Stimulated activated CD4-positive, alpha-beta T cell treated with anti-CD3 and anti-CD28 coated beads, Interleukin-4, amount 100 ng/mL, for 24 hours (primary cell): ENCODE results near the gene CALML5.

ENCODE experiments used
- DNase-seq: peaks from one replicate; pipeline ENCODE4 v3.0.0-alpha.2; 2020

CALML5 gene

GRCh38 chr10:5514226-5514850, 15.0 kb upstream of the CALML5 start:
- DNase-seq = no peak

- DNase-seq = no peak
Measured at GRCh38 chr10:5512881-5513612, 13.7 kb upstream of the CALML5 start.

GRCh38 chr10:5512331-5512730, 13.0 kb upstream of the CALML5 start:
- DNase-seq = no peak

DNA sequence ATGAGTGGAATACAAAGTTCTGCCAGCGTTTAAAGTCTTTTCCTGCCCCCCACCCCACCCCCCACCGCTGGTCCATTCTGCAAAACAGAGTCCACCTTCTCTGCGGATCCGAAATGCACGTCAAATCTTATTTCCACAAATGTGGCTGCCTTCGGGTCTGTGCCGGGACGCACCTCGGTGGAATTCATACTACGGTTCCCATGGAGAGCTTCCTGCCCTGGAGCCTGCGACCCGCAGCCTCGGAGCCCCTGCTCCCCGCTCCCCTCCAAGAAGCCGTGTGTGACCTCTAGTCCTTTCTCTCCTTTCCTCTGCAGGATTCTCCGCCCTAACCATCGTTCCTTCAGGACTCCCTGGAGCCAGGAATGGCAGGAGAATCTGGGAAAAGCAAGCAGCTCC, 12.5 kb upstream of the CALML5 start:
- no peak for DNase-seq

DNA sequence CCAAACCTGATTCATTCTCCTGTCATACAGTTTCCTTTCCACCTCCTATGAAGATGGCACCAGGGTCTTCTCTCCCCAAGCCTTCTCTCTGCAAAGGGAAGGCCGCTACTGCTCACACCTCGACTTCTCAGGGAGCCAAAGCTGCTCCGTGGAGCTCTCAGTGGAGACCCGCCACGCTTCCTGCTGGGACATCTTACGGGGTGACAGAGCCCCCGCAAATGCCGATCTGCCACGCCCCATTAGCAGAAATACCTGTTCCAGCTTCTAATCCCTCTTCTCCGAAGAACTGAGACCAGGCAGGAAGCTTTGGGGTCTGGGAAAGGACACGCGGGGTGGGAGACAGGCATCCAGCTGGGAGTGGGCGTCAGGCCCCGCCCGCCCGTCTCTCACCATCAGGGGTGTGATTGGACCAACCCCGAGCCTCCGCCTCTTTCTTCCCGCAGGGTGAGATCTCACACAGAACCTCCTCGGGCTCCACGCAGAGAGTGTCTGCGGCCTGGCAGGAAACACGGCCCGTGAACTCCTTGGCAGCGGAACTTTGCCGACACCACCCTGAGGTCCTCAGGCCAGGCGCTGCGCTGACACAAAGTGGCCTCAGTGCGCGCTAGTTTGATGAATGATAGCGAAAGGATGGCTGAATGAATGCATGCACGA, 12.0 kb upstream of the CALML5 start:
- DNase-seq = no peak

GRCh38 chr10:5510281-5511072, 11.1 kb upstream of the CALML5 start:
- DNase-seq = no peak

- no peak for DNase-seq
Measured at GRCh38 chr10:5509691-5510090, 10.3 kb upstream of the CALML5 start.

DNA sequence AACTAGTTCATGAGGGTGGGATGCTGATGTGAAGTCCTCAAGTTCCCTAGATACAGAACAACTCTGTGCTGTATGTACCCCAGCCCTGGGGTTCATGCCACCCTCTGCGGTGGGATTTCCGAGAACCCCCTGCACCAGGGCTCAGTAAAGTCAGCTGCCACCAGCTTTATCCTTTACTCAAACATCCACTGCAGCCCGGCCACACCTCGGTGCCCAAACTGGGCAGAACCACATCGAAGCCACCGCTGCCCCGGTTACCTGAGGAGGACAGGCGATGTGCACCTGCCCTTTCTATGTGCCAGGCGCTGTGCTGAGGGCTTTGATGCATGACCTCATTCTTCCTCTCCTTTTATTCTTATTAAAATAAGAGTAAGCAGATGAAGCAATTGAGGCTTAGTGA, 9.9 kb upstream of the CALML5 start:
- DNase-seq = no peak

- no peak for DNase-seq
Measured at GRCh38 chr10:5508786-5509185, 9.4 kb upstream of the CALML5 start.

- no peak for DNase-seq
Measured at GRCh38 chr10:5508161-5508604, 8.8 kb upstream of the CALML5 start.

- DNase-seq = no peak
Measured at GRCh38 chr10:5507649-5508131, 8.3 kb upstream of the CALML5 start.

DNA sequence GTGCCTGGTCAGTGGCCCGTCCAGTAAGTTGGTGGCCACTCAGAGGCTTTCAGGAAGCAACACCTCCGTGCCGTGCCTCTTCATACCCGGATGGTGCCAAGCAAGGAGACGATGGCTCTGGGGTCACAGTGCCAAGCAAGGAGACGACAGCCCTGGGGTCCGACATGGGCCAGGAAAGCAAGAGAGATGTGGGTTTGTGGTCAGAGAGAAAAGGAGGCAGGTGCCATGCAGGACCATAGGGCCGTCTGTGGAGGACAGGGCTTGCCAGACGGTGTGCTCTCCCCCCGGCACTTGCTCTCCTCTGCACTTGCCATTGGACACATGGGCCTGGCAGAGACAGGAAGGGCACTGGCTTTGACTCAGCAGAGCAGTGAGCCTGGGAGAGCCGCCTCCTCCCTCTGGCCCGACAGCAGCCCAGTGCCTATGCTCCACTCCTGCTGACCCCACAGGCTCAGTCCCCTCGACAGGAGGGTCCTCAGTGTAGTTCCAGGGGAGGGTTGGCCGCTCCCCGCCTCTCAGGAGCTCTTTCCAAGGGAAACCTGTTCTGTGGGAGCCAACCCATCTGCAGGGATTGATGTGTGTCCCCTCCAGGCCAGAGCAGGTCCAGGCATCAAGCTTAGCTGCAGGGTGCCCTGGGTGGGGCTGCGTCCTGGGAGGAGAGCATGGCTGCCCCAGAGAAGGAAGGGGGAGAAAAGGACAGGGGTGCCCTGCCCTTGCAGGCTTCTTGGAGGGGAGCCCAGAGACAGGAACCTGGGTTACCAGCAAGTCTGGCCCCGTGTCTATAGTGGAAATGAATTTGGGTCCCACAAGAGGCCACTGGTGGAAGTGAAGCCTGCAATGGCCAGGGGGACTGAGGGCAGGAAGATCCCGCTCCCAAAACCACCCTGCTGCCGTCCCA, 7.6 kb upstream of the CALML5 start:
- no peak for DNase-seq

- DNase-seq = no peak
Measured at GRCh38 chr10:5506246-5506645, 6.9 kb upstream of the CALML5 start.

- no peak for DNase-seq
Measured at GRCh38 chr10:5504146-5505072, 5.0 kb upstream of the CALML5 start.

GRCh38 chr10:5503477-5503835, 4.1 kb upstream of the CALML5 start:
- DNase-seq = no peak

GRCh38 chr10:5502571-5503476, 3.5 kb upstream of the CALML5 start:
- no peak for DNase-seq

- no peak for DNase-seq
Measured at GRCh38 chr10:5502061-5502521, 2.7 kb upstream of the CALML5 start.

- no peak for DNase-seq
Measured at GRCh38 chr10:5500910-5501309, 1.5 kb upstream of the CALML5 start.

DNA sequence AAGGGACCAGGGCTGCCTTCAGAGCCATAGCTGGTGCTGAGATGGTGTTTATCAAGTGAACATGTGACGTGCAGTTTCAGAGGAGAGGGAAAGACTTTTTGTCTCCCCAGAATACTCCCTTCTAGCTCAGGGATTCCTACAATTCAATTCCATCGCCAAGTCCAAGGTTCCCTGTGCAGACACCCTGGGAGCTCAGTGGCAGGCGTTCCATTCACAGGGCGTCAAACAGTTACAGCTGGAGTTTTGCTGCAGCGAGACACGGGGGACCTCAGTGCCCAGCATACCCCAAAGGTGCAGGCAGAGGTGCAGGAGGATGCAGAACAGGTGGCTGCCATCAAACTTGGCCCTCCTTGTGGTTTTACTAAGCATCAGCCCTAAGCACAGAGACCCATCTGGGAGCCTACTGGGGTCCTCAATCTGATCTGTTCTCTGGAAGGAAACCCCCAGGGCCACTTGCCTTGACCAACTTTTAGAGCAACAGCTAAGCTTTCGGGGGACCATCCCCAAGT, 846 bp upstream of the CALML5 start:
- no peak for DNase-seq
